ENCODE data around the gene CDKN1B.
A peak's percentile ranks its signal among the peaks of the same experiment; 100 is the strongest.

CDKN1B gene

DNA sequence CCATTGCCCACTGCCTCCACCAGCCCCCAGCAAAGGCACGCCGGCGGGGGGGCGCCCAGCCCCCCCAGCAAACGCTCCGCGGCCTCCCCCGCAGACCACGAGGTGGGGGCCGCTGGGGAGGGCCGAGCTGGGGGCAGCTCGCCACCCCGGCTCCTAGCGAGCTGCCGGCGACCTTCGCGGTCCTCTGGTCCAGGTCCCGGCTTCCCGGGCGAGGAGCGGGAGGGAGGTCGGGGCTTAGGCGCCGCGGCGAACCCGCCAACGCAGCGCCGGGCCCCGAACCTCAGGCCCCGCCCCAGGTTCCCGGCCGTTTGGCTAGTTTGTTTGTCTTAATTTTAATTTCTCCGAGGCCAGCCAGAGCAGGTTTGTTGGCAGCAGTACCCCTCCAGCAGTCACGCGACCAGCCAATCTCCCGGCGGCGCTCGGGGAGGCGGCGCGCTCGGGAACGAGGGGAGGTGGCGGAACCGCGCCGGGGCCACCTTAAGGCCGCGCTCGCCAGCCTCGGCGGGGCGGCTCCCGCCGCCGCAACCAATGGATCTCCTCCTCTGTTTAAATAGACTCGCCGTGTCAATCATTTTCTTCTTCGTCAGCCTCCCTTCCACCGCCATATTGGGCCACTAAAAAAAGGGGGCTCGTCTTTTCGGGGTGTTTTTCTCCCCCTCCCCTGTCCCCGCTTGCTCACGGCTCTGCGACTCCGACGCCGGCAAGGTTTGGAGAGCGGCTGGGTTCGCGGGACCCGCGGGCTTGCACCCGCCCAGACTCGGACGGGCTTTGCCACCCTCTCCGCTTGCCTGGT, at the start of gene CDKN1B:
Gene CDKN1B, plus strand, starts transcription at position 576 of the 793 bp plus-strand sequence. CDS start 472 bp downstream, outside the sequence.
- DNase-seq = peak; percentile 95

DNA sequence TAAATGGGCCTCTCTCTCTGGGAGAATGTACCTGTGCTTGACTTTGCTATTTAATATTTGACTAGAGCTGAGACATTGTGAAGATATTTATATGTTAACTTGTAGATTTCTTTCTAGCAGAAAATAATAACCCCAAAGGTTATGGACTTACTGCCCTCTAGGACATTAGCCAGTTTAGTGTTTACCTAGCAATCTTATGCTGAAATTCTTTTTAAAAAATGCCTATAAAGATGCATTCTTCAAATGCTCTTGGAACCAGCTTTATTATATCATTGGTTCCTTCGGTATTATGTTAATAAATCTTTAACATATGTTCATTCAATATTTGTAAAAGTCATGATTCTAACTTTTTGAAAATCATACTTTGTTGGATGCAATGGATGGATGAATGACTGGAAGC, 49.2 kb upstream of the CDKN1B start:
- DNase-seq = no peak

DNA sequence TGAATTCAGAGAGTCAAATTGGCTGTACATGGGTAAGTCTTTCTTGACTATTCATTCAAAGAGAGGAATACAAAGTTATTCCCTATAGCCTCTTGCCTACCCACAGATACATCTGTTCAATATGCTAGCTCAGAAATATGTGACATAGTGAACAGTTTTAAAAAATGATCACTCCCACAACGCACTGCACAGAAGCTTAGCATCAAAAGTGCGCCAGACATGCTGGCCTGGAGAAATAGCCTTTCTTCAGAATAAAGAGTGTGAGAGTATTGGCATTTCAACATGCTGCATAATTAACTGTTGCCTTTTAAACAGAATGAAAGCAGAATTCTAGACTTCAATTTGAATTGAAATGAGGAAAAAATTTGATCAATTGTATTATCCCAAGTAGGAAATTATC, 48.1 kb upstream of the CDKN1B start:
- no peak for DNase-seq

DNA sequence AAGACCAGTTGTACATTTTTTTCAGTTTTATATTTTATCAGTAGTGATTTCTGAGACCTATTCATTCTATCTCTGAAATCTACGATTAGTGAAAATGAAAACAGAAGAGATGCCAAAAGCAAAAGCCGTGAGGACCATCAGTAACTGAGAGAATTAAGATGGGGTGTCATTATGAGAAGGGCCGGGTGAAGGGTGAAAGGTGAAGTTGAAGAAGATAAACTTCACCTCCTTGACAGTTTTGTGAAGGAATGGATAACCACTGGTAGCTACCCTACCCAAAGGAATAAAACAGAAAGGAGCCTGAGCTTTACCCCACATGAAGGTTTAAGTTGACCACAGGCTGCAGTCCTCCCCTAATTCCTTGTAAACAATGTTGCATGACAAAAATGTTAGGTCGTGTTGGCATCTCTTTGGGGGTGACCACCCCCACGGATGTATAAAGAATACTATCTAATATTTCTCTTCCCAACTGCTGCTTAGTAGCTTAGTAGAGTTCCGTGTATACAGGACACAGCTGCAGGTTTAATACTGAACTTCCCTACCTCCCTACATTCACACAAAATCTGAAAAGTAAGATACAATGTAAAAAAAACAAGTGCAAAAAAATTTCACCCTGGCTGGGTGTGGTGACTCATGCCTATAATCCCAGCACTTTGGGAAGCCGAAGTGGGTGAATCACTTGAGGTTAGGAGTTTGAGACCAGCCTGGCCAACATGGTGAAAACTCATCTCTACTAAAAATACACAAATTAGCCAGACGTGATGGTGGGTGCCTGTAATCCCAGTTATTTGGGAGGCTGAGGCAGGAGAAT, 45.1 kb upstream of the CDKN1B start:
- peak; percentile 15 for DNase-seq

DNA sequence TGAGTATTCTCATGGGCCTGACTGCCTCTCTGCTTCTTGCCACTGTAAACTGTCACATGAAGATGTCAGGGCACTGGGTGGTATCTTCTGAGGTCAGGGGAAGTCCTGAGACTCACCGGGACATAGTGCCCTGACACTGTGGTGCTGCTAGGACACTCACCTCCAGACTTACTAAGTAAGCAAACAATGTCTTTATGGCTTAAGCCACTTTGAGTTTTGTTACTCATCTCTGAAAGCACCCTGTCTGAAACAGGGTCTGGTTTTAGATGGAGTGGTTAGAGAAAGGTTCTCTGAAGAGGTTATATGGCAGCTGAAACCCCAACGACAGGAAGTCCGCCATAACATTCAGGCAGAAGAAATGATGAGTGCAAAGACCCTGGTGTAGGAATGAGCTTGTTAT, 43.9 kb upstream of the CDKN1B start:
- DNase-seq = peak; percentile 75

DNA sequence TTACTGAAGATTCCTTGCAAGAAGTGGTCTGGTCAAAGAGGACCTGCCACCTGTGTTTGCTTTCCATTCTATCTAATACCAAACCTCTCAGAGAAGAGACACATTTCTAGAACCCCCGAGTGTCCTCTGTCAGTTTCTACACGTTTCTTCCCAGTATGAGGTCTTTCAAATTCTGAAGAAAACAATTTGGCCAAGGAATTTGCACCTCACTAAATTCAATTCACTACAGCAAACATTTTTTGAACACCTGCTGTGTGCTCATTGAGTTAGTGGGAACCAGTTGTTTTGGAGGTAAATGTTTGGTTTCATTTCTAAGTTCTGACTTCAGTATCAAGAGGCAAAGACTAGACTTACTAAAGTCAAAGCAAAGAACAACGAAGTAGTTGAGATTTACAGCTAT, 40.6 kb upstream of the CDKN1B start:
- DNase-seq = no peak

DNA sequence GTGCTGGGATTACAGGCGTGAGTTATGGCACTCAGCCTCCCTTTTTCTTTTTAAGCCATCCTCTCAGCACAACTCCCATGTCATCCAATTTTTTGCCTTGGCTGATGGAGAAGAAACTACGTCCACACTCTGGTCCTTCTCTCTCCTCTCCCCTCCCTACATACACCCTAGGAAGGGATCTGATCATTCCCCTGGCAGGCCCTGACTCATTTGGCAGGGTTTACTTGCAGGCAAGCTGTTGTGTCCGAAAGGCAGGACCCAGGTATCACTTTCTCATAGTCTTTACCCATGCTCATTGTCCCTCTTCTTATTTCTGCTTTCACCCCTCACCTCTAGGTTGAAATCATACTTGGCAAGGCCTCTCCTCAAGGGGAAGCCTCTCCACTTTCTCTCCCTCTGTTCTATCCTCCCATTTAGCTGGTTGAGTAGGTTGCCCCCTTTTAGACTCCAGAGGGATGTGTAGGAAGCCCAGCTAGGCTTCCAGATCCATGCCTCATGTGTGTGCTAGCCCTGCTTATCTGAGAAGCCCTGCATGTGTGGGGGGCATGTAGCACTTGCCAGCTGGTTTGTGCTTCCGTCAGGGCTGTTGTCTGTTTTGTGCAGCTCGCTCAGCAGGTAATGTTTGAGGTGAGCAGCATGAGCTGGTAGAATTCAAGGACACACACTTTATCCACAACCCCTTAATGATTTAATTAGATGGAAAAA, 36.0 kb upstream of the CDKN1B start:
- no peak for DNase-seq

DNA sequence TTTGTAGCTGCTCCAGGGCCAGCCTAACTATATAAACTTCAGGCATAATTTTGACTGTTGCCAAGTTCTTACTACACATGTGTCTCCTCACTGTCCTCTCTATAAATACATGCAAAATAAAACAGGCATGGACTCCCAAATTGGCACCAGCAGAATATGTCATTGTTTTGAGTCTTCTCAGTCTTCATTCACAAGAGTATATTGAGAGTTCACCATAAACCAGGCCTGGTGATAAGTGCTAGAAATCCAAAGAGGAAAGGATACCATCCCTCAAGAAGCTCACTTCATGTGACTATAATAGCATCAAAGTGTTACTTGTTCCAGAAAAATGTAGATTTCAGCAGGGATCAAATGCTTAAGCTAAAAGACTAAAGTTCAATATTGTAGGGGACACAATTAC, 34.9 kb upstream of the CDKN1B start:
- DNase-seq = no peak

DNA sequence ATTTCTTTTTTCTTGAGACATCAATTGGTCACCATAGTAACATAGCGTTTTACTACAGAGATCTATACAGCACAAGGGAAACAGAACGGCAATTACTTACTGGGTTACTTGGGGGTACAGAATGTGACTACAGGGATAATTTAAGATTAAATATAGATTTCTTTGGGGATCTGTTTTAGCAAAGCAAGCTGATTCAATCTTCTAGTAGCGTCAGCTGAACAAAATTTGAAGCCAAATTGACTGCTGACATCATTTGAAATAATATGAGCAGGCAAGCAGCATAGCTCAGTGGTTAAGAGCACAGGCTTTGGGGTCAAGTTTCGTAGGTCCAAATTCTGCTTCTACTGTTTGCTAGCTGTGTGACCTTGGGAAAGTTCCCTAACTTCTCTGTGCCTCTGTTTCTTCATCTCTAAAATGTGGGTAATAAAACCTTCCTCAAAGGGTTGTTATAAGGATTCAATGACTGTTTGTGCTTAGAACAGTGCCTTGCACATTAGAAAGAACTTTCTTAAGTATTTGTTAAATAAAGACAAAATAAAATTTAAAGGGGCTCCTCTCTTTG, 34.0 kb upstream of the CDKN1B start:
- no peak for DNase-seq

DNA sequence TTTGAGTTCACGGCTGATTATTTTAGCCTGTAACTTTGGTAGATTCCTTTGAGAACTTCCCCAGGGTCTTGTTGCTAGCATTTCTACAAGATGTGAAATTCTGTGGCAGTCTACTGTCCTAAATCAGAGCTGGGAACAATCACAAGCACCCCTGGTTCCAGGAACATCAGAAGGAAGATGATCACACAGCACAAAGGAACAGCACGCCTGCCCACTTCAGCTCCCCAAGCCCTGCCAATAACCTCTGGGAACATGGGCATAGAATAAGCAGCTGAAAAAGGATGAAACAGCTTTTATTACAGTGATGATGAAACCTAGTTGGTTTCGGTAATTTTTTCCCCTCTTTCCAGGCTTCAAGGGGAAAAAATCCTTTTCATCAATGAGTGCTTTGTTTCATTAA, 33.4 kb upstream of the CDKN1B start:
- DNase-seq = no peak

DNA sequence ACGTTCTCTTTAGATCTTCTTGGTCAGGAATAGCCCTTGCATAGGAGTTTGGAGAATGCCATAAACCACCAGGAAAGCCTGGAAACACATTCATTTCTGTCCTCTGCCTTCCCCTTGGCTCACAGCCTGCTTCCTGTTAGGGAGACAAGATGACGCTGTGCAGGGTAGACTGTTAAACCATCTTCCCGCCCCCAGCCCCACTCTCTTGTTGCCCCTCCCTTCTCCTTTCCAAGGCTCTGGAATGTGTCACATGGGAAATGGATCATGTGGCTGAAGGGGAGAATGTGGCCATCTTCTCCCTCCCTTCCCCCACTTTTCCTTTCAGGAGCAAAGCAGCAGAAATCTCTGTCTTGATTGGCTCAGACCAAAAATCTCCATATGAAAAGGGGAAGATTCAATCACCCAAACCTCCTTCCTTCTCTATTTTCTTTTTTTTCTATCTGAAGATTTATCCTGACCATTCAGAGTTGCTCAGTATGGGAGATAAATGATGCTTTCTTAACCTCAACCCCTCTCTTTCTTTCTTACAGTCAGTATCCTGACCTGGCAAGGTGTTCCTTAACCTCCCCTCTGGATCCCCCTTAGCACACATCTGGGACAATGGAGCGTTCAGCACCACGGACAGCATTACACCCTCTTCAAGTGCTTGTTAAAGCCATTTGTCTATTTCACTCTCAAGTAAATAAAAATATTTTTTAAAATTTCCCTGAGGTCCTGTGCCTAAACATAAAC, 32.6 kb upstream of the CDKN1B start:
- no peak for DNase-seq

DNA sequence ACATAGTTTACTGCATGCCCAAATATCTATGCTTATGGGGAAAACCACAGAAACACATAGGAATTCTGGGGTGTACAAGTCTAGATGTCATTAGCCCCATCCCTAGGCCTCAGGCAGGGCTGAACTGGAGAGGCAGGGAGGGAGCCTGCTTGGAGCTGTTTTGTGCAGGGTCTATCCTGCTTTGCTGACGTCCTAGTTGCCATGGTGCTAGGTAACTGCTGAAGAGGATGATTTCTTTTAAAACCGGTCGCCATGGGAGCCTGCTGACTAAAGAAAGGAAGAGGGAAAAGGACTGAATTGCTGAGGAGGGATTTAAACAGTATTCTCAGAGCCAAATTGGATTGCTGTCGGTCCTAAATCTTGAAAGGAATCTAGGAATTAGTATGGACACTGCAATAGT, 31.9 kb upstream of the CDKN1B start:
- no peak for DNase-seq

DNA sequence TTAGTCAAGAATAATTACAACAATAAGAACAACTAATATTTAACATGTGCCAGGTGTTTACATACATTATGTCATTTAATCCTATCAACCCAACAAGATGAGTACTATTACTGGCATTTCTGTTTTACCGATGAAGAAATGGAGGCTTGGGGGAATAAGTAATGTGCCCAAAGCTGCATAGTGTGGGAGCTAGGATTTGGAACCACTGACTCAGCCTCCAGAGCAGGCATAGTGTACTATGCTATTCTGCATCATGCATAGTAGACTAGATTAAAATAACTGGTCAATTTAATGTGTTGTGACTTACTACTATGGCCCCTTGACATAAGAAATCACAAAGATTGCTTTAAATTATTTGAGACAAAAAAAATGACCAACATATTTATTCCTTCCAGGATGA, 30.7 kb upstream of the CDKN1B start:
- no peak for DNase-seq

DNA sequence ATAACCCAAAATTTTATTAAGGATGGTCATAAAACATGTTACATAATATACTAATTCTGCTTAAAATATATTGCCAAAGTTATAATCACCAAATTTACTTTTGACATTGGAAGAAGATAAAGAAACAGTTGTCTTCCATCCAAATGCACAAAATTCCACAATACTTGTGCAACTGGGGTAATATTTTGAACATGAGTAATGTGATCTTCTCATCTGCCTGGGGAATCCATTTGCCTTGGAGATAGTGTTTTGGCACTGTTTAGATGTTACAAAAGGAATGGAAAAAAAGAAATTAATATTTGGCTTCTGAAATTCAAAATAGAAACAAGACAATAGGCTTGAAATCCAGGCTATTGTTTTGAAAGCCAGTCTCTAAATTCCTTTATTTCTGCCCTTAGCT, 30.2 kb upstream of the CDKN1B start:
- no peak for DNase-seq

DNA sequence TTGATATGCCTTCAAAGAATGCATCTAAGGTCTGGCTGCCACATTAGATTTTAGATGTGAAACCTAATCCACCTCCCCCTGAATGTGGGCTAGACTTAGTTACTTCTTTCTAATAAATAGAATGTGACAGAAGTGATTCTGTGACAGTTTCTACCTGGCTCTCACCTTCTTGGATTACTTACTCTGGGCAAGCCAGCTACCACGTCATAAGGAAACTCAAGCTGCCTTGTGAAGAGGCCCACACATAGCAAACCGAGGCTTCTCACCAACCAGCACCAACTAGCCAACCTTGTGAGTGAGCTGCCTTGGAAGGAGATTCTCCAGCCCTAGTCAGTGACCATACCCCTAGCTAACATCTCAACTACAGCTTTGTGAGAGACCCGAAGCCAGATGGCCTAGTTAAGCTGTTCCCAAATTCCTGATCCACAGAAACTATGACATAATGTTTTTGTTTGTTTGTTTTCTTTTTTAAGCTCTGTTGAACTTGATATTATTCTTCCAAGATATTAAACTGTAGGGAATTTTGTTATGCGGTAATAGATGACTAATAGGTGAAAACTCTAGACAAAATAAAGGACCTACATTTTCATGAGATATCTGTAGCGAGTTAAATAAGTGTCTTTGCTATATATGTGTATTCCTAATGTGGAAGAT, 27.4 kb upstream of the CDKN1B start:
- peak; percentile 64 for DNase-seq

DNA sequence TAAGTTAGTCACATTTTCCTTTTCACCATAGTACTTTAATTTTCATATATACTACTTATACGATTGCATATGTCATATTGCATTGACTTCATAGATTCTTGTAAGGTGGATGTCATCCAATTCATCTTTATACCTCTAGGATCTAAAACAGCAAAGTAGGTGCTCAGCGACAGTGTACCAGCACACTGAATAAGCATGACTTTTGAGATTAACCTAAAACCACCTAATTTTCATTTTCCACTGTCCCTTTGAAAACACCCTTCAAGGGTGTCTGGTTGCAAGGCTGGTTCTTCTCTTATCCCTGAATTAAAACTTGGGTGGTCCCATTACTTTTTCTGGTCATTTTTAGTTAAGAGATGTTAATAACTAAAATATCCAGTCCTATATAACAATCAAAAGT, 25.6 kb upstream of the CDKN1B start:
- no peak for DNase-seq

DNA sequence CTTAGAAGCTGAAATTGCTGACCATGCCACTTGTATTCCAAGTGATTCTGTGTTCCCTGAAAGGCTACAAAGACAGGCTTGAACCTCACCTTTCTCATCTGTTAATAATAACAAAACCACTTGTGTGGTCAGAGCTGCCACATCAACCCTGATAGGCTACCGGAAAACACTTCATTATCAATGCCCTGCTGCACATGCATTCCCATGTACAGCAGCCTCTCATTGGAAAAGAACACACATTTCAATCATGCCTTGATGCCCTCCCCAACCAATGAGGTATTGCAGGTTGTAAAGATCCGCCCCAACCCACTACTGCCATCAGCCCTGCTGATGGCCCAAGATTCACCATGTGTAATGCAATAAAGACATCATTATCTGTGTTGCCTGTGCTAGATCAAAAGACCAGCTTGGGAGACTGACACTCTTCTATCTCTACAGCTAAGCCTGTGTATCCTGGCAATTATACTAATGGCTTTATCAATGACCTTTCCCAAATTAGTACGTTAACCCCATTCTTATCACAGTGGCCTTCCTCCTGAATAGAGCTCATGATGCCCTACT, 24.0 kb upstream of the CDKN1B start:
- peak; percentile 49 for DNase-seq

DNA sequence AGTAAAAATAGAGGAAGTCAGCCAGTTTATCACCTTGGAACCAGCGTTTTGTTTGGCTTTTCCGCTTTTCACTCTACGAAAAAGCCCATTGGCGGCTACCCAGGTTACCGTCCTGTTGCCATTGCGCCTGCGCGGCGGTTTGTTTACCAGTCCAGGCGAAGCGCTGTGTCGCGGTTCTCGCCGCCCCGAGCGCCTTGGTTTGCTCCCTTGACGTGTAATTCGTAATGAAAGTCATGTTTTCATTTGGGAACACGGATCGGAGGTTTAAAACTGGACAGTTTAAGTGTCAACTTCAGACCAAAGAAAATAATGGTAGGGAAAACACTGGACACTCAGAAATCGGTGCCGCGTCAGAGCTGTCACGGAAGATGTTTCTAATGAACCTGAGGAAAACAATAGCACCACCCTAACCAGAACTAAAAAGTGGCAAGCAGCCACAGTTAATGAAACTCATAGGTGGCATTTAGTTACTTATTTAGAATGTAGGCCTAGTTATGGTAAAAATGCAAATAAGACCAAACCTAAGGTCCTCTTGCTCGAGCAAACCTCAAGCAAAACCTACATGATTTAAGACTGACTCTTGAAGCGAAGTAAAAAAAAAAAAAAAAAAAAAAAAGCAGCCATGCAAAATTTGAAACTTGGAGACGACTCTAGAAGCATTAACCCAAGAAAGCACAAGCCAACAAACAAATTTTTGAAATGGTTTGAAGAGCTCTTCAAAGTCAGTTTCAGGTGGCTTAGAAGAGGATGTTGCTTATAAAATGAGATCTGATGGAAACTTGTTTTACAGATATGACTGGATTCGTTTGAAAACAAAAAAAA, 20.4 kb upstream of the CDKN1B start:
- peak; percentile 94 for DNase-seq

DNA sequence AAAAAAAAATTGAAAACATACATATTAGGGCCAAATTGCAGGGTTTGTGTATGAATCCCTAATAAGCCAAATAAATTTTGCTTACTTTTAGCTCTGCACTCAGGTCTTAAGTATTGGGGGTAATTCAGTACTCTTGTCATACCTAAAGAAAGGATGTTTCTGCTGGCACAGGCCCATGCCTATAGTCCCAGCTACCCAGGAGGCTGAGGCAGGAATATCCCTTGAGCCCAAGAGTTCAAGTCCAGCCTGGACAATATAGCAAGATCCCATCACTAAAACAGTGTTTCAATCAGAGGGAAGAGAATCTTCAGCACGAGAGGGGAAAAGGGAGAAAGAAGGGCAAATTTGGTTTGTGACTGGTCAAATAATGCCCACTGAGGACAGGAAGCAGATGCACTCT, 17.8 kb upstream of the CDKN1B start:
- DNase-seq = no peak

DNA sequence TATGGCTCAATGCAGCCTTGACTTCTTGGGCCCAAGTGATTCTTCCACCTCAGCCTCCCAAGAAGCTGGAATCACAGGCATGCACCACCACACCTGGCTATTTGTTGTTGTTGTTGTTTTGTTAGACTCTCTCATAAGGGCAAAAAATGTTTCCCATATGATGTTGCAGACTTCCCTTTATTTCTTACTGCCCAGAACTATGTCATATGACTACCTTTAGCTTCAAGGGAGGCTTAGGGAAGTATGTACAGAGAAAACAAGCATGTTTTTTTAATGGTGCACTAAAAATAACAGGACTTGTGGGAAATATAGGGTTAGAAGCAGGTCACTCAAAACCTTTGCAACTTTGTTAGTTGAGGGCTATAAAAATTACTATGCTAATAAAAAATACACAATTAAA, 16.9 kb upstream of the CDKN1B start:
- DNase-seq = no peak

DNA sequence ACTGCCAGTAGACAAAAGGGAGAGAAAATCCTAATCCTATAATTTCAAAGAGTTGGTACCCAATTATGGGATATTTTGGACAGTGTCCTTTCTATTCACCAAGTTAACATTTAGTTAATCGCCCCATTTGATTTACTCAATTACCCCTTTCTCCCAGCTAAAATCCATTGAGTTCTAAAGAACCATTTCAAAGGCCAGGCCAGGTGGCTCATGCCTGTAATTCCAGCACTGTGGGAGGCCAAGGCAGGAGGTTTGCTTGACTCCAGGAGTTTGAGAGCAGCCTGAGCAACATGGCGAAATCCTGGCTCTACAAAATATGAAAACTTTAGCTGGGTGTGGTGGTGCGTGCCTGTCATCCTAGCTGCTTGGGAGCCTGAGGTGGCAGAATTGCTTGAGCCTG, 15.7 kb upstream of the CDKN1B start:
- no peak for DNase-seq

All from activated CD4-positive, alpha-beta T cell treated with anti-CD3 and anti-CD28 coated beads, Interleukin-10, Interleukin-2, amounts not matched to agents 100 ng/mL and 50 ng/mL, durations not matched to agents 16 hours and 8 hours (primary cell).